GM10847 (cell line): Measurements from ENCODE around the gene DTNBP1.

Experiments used
- POLR2A ChIP-seq: IDR thresholded peaks from 2 replicates; pipeline ENCODE4 v1.6.1; 2011; ENCODE audit not compliant: insufficient read length; ENCODE audit errors: extremely low read depth

Gene DTNBP1

DNA sequence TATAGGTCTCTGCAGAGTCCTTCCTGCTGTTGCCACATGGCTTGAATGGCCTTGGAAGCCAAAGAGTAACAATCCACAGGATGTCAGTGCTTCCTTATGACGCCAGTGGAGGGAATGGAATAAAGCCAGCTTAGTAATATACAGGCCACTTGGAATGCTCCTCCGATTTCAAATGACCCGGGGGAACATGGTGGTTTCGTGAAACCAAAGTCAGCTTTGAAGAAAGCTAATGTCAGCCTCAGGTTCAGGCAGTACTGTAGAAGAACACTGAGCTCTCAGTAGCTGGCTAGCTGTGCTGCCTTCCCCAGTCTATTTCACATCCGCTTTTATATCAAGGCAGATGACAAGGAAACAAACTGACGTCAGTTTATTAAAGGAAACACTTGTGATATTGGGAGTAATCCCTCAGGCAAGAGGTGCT is 189.1 kb downstream of the DTNBP1 start:
- TF ChIP-seq POLR2A: no peak

DNA sequence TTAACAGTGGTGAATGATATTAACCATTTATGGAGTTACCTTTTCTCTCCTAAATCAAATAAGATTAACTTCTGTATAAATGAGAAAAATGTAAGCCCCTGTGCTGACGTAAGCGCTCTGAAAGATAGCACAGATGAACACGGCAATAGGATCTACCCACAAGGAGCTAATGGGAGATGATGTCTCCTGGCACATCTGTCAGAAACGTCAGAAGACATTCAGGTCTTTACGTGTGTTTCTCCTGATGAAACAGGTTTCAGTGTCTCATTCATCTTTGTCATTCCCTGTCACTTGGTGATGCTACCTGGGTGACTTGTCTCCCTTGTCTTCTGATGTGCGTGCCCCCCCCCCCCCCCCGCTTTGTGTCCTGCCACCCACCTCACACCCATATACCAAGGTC is 189.7 kb downstream of the DTNBP1 start:
- TF ChIP-seq POLR2A: no peak
